A673 (cell line): ENCODE data around the gene TM2D3. TPM values are rescaled to one million over a fixed set of nuclear protein-coding genes. Genes with fewer than 3 reads are reported as not detected.

ENCODE experiments used
- BruUV-seq: library from RNA; stranded (reverse); fragments of 400-500 nt; replicated peaks from 2 replicates; lab custom pipeline; 2021; lab: Mats Ljungman, UMichigan
- CTCF ChIA-PET: fragments of 300-600 bp; sonication (Branson Sonifier 250); formaldehyde crosslinking; loops from one replicate; lab custom pipeline; 2022; ENCODE audit warnings: antibody characterized with exemption; lab: Charles Lee
- POLR2A ChIA-PET: fragments of 300-600 bp; sonication (Branson Sonifier 250); formaldehyde crosslinking; loops from one replicate; lab custom pipeline; 2022; ENCODE audit warnings: antibody characterized with exemption; ENCODE audit not compliant: low non-redundant PET; lab: Charles Lee
- DNase-seq: peaks from one replicate; pipeline ENCODE4 v3.0.0-alpha.2; 2015; ENCODE audit warnings: low spot score
- H3K27ac ChIP-seq: fragments of 200-600 bp; sonication (generic); 2 replicates; pipeline ENCODE4 v1.5.1; 2016; ENCODE audit warnings: mixed run types, low read depth, mild to moderate bottlenecking, mixed read lengths, antibody characterized with exemption, low read length; ENCODE audit not compliant: poor library complexity, severe bottlenecking
- H3K27me3 ChIP-seq: fragments of 200-600 bp; sonication (generic); replicated peaks from 2 replicates; pipeline ENCODE4 v1.6.1; 2017; ENCODE audit warnings: mixed run types, low read depth, mild to moderate bottlenecking, mixed read lengths, antibody characterized with exemption, low read length; ENCODE audit not compliant: insufficient read depth, poor library complexity
- H3K36me3 ChIP-seq: fragments of 200-600 bp; sonication (generic); 2 replicates; pipeline ENCODE4 v1.6.1; 2016; ENCODE audit warnings: mixed run types, mild to moderate bottlenecking, mixed read lengths, antibody characterized with exemption, low read length; ENCODE audit not compliant: insufficient read depth, poor library complexity, severe bottlenecking
- H3K4me1 ChIP-seq: fragments of 200-600 bp; sonication (generic); 2 replicates; pipeline ENCODE4 v1.6.1; 2017; ENCODE audit warnings: mixed run types, mild to moderate bottlenecking, mixed read lengths, antibody characterized with exemption, low read length; ENCODE audit not compliant: insufficient read depth, poor library complexity, severe bottlenecking
- H3K4me3 ChIP-seq: fragments of 200-600 bp; sonication (generic); 2 replicates; pipeline ENCODE4 v1.5.1; 2016; ENCODE audit warnings: low read depth, mixed run types, mild to moderate bottlenecking, mixed read lengths, low read length; ENCODE audit not compliant: poor library complexity, severe bottlenecking
- H3K9me3 ChIP-seq: fragments of 200-600 bp; sonication (generic); 2 replicates; pipeline ENCODE4 v1.6.1; 2016; ENCODE audit warnings: mixed run types, low read depth, mild to moderate bottlenecking, mixed read lengths, antibody characterized with exemption, low read length; ENCODE audit not compliant: poor library complexity, severe bottlenecking
- CTCF ChIP-seq: fragments of 300-800, 200-600 bp; sonication (generic); conservative IDR thresholded peaks from 2 replicates; pipeline ENCODE4 v1.5.1; 2017; ENCODE audit warnings: low read depth, mild to moderate bottlenecking, antibody characterized with exemption, low read length, moderate library complexity, mixed read lengths
- EZH2 ChIP-seq: fragments of 200-600 bp; sonication (generic); IDR thresholded peaks from 2 replicates; pipeline ENCODE4 v1.6.1; 2017; ENCODE audit warnings: borderline replicate concordance, low read depth, mild to moderate bottlenecking, mixed read lengths, antibody characterized with exemption, low read length; ENCODE audit not compliant: poor library complexity, severe bottlenecking
- intact Hi-C: fragments of 100-400 bp; cut with micrococcal nuclease; formaldehyde crosslinking; loops from one replicate; pipeline ENCODE4 v1.10.0; 2022; ENCODE audit not compliant: unreplicated experiment
- total RNA-seq: library from RNA; stranded (reverse); gene quantifications from 2 replicates; pipeline ENCODE4 v1.2.3, GENCODE V29; 2021

The TM2D3 gene
- total RNA-seq, 1 experiment from 2014 or later: 49.4 TPM

GRCh38 chr15:101614001-101614585 is 38.1 kb downstream of the TM2D3 start:
- no peak for TF ChIP-seq EZH2
- no peak for TF ChIP-seq CTCF
- Histone ChIP-seq H3K27me3 (no peaks in the 10 kb centered on the region), H3K4me3 (no peak overlapping the region), H3K27ac (no peak overlapping the region), H3K36me3 (no peaks in the 10 kb centered on the region), H3K9me3 (no peaks in the 10 kb centered on the region), H3K4me1 (peaks cover 13% of the 10 kb centered on the region)
- BruUV-seq: no TSS peak
- intact Hi-C loops: no loop called here
- DNase-seq: no peak
- ChIA-PET CTCF (no interaction called here), POLR2A (no interaction called here)

GRCh38 chr15:101613130-101614000 is 38.8 kb downstream of the TM2D3 start:
- CTCF ChIA-PET: no interaction called here
- H3K36me3 ChIP-seq: no peaks in the 10 kb centered on the region
- no peaks in the 10 kb centered on the region for H3K27me3 ChIP-seq
- intact Hi-C loops: no loop called here
- POLR2A ChIA-PET: no interaction called here
- H3K9me3 ChIP-seq: no peaks in the 10 kb centered on the region
- no TSS peak for BruUV-seq
- peaks cover 13% of the 10 kb centered on the region for H3K4me1 ChIP-seq
- TF ChIP-seq CTCF (no peak), EZH2 (no peak)
- H3K4me3 ChIP-seq: no peak overlapping the region
- DNase-seq: peak; percentile 65
- no peak overlapping the region for H3K27ac ChIP-seq

- no peak overlapping the region for H3K4me3 ChIP-seq
- ChIA-PET CTCF (no interaction called here), POLR2A (no interaction called here)
- no peak overlapping the region for H3K27ac ChIP-seq
- DNase-seq: no peak
- no peaks in the 10 kb centered on the region for H3K9me3 ChIP-seq
- TF ChIP-seq EZH2 (no peak), CTCF (no peak)
- BruUV-seq: no TSS peak
- intact Hi-C loops: no loop called here
- H3K4me1 ChIP-seq: peaks cover 13% of the 10 kb centered on the region
- H3K36me3 ChIP-seq: no peaks in the 10 kb centered on the region
- H3K27me3 ChIP-seq: no peaks in the 10 kb centered on the region
These were observed 39.5 kb downstream of the TM2D3 start for GRCh38 chr15:101612676-101613075.
